Endothelial cell of umbilical vein (primary cell): ENCODE data around the gene EHMT1.

ENCODE experiments used
- POLR2A ChIP-seq: IDR thresholded peaks from 2 replicates; pipeline ENCODE4 v1.6.1; 2012; ENCODE audit warnings: low read depth, mild to moderate bottlenecking, control low read depth, low read length
- POLR2AphosphoS5 ChIP-seq: IDR thresholded peaks from 2 replicates; pipeline ENCODE4 v1.6.1; 2012; ENCODE audit warnings: low read depth, mild to moderate bottlenecking, control low read depth, low read length, moderate library complexity; ENCODE audit not compliant: insufficient read depth

- TF ChIP-seq POLR2AphosphoS5 (no peak), POLR2A (no peak)
Measured at GRCh38 chr9:137630679-137631078, 11.9 kb downstream of the EHMT1 start.
